Measurements from ENCODE around the gene SNRNP200.
A peak's percentile ranks its signal among the peaks of the same experiment; 100 is the strongest.

SNRNP200 gene

GRCh38 chr2:96325884-96326255 is 20.5 kb upstream of the SNRNP200 start:
- peak; percentile 39 for DNase-seq
- Histone ChIP-seq H3K9ac (ENCODE audit: low read length) (peak overlapping the region; percentile 63), H3K4me2 (ENCODE audit: low read depth, low read length) (peak overlapping the region; percentile 93), H3K4me3 (ENCODE audit: low read length) (peak overlapping the region; percentile 81), H3K27me3 (replicated peaks; ENCODE audit: insufficient read depth, low read length) (no peaks in the 10 kb centered on the region), H2AFZ (ENCODE audit: low read length) (peak overlapping the region; percentile 97), H3K27ac (ENCODE audit: low read length) (no peak overlapping the region), H3K36me3 (replicated peaks; ENCODE audit: insufficient read depth, low read length) (peaks cover 4% of the 10 kb centered on the region; the same call in 1 of the 2 replicates), H3K79me2 (ENCODE audit: low read length) (peaks cover 33% of the 10 kb centered on the region), H3K9me2 (replicated peaks; ENCODE audit: insufficient read depth, low read length) (no peaks in the 10 kb centered on the region), H4K20me1 (ENCODE audit: insufficient read depth, low read length) (no peaks in the 10 kb centered on the region), H3K9me3 (replicated peaks; ENCODE audit: insufficient read depth, low read length) (no peaks in the 10 kb centered on the region), H3F3A (ENCODE audit: insufficient read depth, low read length) (peaks cover 19% of the 10 kb centered on the region), H3K4me1 (ENCODE audit: low read length) (peaks cover 13% of the 10 kb centered on the region)
- TF ChIP-seq EZH2phosphoT487 (IDR thresholded peaks at IDR 0.05; ENCODE audit: low read length), result no peak
- TF ChIP-seq EZH2 (optimal IDR thresholded peaks at IDR 0.05; ENCODE audit: low read depth, low read length), result no peak
- no peak for TF ChIP-seq CTCF (IDR thresholded peaks at IDR 0.05; ENCODE audit: low read length)

GRCh38 chr2:96325041-96325883 is 19.9 kb upstream of the SNRNP200 start, which contains the start of gene ITPRIPL1:
Gene ITPRIPL1, plus strand, starts transcription at chr2:96325317. Its CDS starts 523 bp downstream, at chr2:96325840.
- Histone ChIP-seq H3K79me2 (ENCODE audit: low read length) (peaks cover 33% of the 10 kb centered on the region), H3K4me1 (ENCODE audit: low read length) (peaks cover 18% of the 10 kb centered on the region), H3K9me3 (replicated peaks; ENCODE audit: insufficient read depth, low read length) (no peaks in the 10 kb centered on the region), H3K36me3 (replicated peaks; ENCODE audit: insufficient read depth, low read length) (peaks cover 4% of the 10 kb centered on the region; the same call in 1 of the 2 replicates), H3K4me2 (ENCODE audit: low read depth, low read length) (peak within 1 kb of the TSS; percentile 93), H3K27ac (ENCODE audit: low read length) (peak within 1 kb of the TSS; percentile 15; the same call in 1 of the 2 replicates), H3K9me2 (replicated peaks; ENCODE audit: insufficient read depth, low read length) (no peaks in the 10 kb centered on the region), H3F3A (ENCODE audit: insufficient read depth, low read length) (peaks cover 22% of the 10 kb centered on the region), H3K4me3 (ENCODE audit: low read length) (peak within 1 kb of the TSS; percentile 81), H4K20me1 (ENCODE audit: insufficient read depth, low read length) (no peaks in the 10 kb centered on the region), H3K27me3 (replicated peaks; ENCODE audit: insufficient read depth, low read length) (no peaks in the 10 kb centered on the region), H2AFZ (ENCODE audit: low read length) (peak within 1 kb of the TSS; percentile 97), H3K9ac (ENCODE audit: low read length) (peak within 1 kb of the TSS; percentile 63)
- TF ChIP-seq EZH2phosphoT487 (IDR thresholded peaks at IDR 0.05; ENCODE audit: low read length) (no peak), CTCF (IDR thresholded peaks at IDR 0.05; ENCODE audit: low read length) (no peak), EZH2 (optimal IDR thresholded peaks at IDR 0.05; ENCODE audit: low read depth, low read length) (no peak)
- DNase-seq, result peak; percentile 18

GRCh38 chr2:96324721-96325040 is 19.3 kb upstream of the SNRNP200 start:
- Histone ChIP-seq H4K20me1 (ENCODE audit: insufficient read depth, low read length) (no peaks in the 10 kb centered on the region), H3K4me1 (ENCODE audit: low read length) (peaks cover 19% of the 10 kb centered on the region), H2AFZ (ENCODE audit: low read length) (peak overlapping the region; percentile 97), H3F3A (ENCODE audit: insufficient read depth, low read length) (peaks cover 22% of the 10 kb centered on the region), H3K79me2 (ENCODE audit: low read length) (peaks cover 33% of the 10 kb centered on the region), H3K9me2 (replicated peaks; ENCODE audit: insufficient read depth, low read length) (no peaks in the 10 kb centered on the region), H3K27ac (ENCODE audit: low read length) (peak overlapping the region; percentile 15; the same call in 1 of the 2 replicates), H3K9me3 (replicated peaks; ENCODE audit: insufficient read depth, low read length) (no peaks in the 10 kb centered on the region), H3K9ac (ENCODE audit: low read length) (peak overlapping the region; percentile 63; the same call in 1 of the 2 replicates), H3K27me3 (replicated peaks; ENCODE audit: insufficient read depth, low read length) (no peaks in the 10 kb centered on the region), H3K4me3 (ENCODE audit: low read length) (peak overlapping the region; percentile 81), H3K4me2 (ENCODE audit: low read depth, low read length) (peak overlapping the region; percentile 93), H3K36me3 (replicated peaks; ENCODE audit: insufficient read depth, low read length) (peaks cover 4% of the 10 kb centered on the region; the same call in 1 of the 2 replicates)
- DNase-seq, result no peak
- no peak for TF ChIP-seq EZH2 (optimal IDR thresholded peaks at IDR 0.05; ENCODE audit: low read depth, low read length)

GRCh38 chr2:96323849-96324248 is 18.5 kb upstream of the SNRNP200 start:
- Histone ChIP-seq H3K79me2 (ENCODE audit: low read length) (peaks cover 33% of the 10 kb centered on the region), H3K27ac (ENCODE audit: low read length) (no peak overlapping the region)
- no peak for TF ChIP-seq CTCF (IDR thresholded peaks at IDR 0.05; ENCODE audit: low read length)
- no peak for TF ChIP-seq EZH2 (optimal IDR thresholded peaks at IDR 0.05; ENCODE audit: low read depth, low read length)
- TF ChIP-seq EZH2phosphoT487 (IDR thresholded peaks at IDR 0.05; ENCODE audit: low read length), result no peak

More at GRCh38 chr2:96323849-96324248, 18.5 kb upstream of the SNRNP200 start:
- Histone ChIP-seq H3F3A (ENCODE audit: insufficient read depth, low read length) (peaks cover 22% of the 10 kb centered on the region), H3K9me3 (replicated peaks; ENCODE audit: insufficient read depth, low read length) (no peaks in the 10 kb centered on the region), H3K9me2 (replicated peaks; ENCODE audit: insufficient read depth, low read length) (no peaks in the 10 kb centered on the region), H3K4me1 (ENCODE audit: low read length) (peaks cover 19% of the 10 kb centered on the region), H4K20me1 (ENCODE audit: insufficient read depth, low read length) (no peaks in the 10 kb centered on the region), H3K4me3 (ENCODE audit: low read length) (no peak overlapping the region), H3K9ac (ENCODE audit: low read length) (no peak overlapping the region), H3K27me3 (replicated peaks; ENCODE audit: insufficient read depth, low read length) (no peaks in the 10 kb centered on the region), H3K4me2 (ENCODE audit: low read depth, low read length) (no peak overlapping the region), H2AFZ (ENCODE audit: low read length) (no peak overlapping the region), H3K36me3 (replicated peaks; ENCODE audit: insufficient read depth, low read length) (peaks cover 4% of the 10 kb centered on the region; the same call in 1 of the 2 replicates)
- DNase-seq, result no peak
